Measurements from ENCODE around the gene UBASH3A. TPM values are rescaled to one million over a fixed set of nuclear protein-coding genes. Genes with fewer than 3 reads are reported as not detected.

Gene UBASH3A
- total RNA-seq, 2 donors from 2014 or later: 0.93 to 1.5 TPM

DNA sequence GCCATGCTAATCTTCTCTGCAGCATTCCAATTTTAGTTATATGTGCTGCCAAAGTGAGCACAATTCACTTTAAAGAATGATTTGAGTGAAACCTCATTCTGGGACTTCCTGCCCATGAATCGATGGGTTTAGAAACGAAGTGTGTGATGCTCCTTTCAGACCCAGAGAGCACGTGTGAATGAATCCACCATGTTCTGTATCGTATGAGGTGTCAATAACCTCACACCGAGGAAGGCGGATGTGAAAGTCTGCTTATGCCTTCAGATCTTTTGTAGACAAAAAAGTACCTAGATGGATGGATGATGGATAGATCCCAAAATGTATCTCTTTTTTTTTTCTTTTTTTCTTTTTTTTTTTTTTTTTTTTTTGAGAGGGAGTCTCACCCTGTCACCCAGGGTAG lies 13.8 kb downstream of the UBASH3A start:
- TF ChIP-seq, protein P1, sequence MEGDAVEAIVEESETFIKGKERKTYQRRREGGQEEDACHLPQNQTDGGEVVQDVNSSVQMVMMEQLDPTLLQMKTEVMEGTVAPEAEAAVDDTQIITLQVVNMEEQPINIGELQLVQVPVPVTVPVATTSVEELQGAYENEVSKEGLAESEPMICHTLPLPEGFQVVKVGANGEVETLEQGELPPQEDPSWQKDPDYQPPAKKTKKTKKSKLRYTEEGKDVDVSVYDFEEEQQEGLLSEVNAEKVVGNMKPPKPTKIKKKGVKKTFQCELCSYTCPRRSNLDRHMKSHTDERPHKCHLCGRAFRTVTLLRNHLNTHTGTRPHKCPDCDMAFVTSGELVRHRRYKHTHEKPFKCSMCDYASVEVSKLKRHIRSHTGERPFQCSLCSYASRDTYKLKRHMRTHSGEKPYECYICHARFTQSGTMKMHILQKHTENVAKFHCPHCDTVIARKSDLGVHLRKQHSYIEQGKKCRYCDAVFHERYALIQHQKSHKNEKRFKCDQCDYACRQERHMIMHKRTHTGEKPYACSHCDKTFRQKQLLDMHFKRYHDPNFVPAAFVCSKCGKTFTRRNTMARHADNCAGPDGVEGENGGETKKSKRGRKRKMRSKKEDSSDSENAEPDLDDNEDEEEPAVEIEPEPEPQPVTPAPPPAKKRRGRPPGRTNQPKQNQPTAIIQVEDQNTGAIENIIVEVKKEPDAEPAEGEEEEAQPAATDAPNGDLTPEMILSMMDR (IDR thresholded peaks at IDR 0.05): no peak
- H3K36me3 ChIP-seq: no peaks in the 10 kb centered on the region
- no peaks in the 10 kb centered on the region for H3K4me1 ChIP-seq
- DNase-seq: no peak
- no peak overlapping the region for H3K9ac ChIP-seq (ENCODE audit: low read depth in 2 of 2, low read length in 2 of 2)
- H3K27ac ChIP-seq: no peak overlapping the region
- H3K9me3 ChIP-seq: no peaks in the 10 kb centered on the region
- intact Hi-C loops (cut with DNase I): no loop called here
- H3K27me3 ChIP-seq: no peaks in the 10 kb centered on the region
- no peak overlapping the region for H3K4me3 ChIP-seq

DNA sequence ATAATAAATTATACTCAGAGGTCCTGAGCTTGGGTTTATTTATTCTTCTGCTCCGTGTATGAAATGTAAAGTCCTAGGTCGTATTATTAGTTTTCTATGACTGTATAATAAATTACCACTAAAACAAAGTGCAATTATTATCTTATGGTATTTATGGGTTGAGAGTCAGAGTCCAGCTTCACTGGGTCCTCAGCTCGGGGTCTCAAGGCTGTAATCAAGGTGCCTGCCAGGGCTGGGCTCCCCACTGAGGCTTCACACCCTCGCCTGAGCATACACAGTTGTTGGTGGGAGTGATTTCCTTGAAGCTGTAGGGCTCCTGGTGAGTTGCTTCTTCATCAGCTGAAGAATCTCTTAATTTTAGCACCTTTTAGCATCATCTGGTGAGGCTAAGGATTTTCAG lies 15.2 kb downstream of the UBASH3A start:
- TF ChIP-seq, protein P1 (IDR thresholded peaks at IDR 0.05): no peak
- Histone ChIP-seq H3K4me3 (no peak overlapping the region), H3K9me3 (no peaks in the 10 kb centered on the region), H3K27me3 (no peaks in the 10 kb centered on the region), H3K9ac (ENCODE audit: low read depth in 2 of 2, low read length in 2 of 2) (no peak overlapping the region), H3K36me3 (no peaks in the 10 kb centered on the region), H3K4me1 (no peaks in the 10 kb centered on the region), H3K27ac (no peak overlapping the region)
- intact Hi-C loops (cut with DNase I): no loop called here
- DNase-seq: no peak

DNA sequence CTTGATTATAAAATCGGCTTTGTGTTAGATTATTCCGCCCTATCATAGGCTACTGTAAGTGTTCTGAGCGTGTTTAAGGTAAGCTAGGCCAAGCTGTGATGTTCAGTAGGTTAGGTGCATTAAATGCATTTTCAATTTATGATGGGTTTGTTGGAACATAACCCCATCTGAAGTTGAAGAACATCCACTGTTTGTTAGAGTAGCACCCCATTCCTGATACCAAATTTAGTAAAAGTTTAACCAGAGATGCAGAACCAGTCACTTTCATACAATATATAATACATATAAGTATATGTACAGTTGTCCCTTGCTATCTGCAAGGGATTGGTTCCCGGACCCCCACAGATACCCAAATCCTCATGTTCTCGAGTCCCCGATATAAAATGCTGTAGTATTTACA lies 16.1 kb downstream of the UBASH3A start:
- intact Hi-C loops (cut with DNase I): no loop called here
- no peak overlapping the region for H3K9ac ChIP-seq (ENCODE audit: low read depth in 2 of 2, low read length in 2 of 2)
- H3K4me1 ChIP-seq: no peaks in the 10 kb centered on the region
- DNase-seq: no peak
- H3K27ac ChIP-seq: no peak overlapping the region
- H3K4me3 ChIP-seq: no peak overlapping the region
- no peaks in the 10 kb centered on the region for H3K27me3 ChIP-seq
- H3K36me3 ChIP-seq: no peaks in the 10 kb centered on the region
- H3K9me3 ChIP-seq: no peaks in the 10 kb centered on the region
- TF ChIP-seq, protein P1 (IDR thresholded peaks at IDR 0.05): no peak

DNA sequence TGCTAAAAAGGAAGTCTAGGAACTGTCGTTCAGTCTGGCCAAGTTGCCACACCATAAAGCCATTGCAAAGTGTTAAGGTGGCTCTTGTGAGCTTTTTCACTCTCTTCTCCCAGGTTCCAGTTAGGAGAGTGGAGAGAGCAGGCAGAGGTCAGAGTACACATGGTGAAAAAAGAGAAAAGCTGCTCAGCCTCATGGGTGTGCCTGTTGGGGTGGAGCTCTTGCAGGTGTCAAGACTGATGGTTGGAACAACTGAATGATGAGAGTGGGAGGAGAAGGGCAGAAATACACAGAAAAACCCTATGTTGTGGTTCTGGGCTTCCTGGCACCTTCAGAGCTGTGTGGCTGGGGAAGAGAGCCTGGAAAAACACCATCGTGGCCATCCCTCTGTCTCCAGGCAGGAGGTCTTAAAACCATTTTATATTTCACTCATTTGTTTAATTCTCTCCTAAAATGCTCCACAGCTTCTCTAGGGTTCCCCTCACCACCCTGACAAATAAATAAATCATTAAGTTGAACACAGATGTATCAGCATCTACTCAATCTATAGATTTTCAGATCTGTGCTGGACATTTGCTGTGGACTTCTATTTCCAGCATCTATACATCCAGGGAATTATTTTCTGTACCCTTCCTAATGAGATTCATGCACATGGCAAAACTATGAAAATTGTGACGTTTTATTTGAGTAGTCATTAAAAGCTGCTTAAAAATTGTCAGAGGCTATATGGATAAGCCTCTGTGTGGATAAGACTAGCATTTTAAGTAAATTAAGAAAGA lies 17.5 kb downstream of the UBASH3A start:
- no peaks in the 10 kb centered on the region for H3K9me3 ChIP-seq
- H3K27ac ChIP-seq: no peak overlapping the region
- intact Hi-C loops (cut with DNase I): no loop called here
- TF ChIP-seq, protein P1 (IDR thresholded peaks at IDR 0.05): no peak
- no peak overlapping the region for H3K9ac ChIP-seq (ENCODE audit: low read depth in 2 of 2, low read length in 2 of 2)
- H3K4me1 ChIP-seq: no peaks in the 10 kb centered on the region
- peak; percentile 59 for DNase-seq
- no peak overlapping the region for H3K4me3 ChIP-seq
- no peaks in the 10 kb centered on the region for H3K27me3 ChIP-seq
- H3K36me3 ChIP-seq: no peaks in the 10 kb centered on the region

- no peaks in the 10 kb centered on the region for H3K4me1 ChIP-seq
- no peak for DNase-seq
- no peaks in the 10 kb centered on the region for H3K9me3 ChIP-seq
- H3K36me3 ChIP-seq: no peaks in the 10 kb centered on the region
- TF ChIP-seq, protein P1 (IDR thresholded peaks at IDR 0.05): no peak
- no peak overlapping the region for H3K27ac ChIP-seq
- no peak overlapping the region for H3K4me3 ChIP-seq
- H3K27me3 ChIP-seq: no peaks in the 10 kb centered on the region
- H3K9ac ChIP-seq (ENCODE audit: low read depth in 2 of 2, low read length in 2 of 2): no peak overlapping the region
- intact Hi-C loops (cut with DNase I): no loop called here
These were observed 19.5 kb downstream of the UBASH3A start for GRCh38 chr21:42423197-42423675.
